ENCODE results near the gene MBP. TPM values are rescaled to one million over a fixed set of nuclear protein-coding genes. Genes with fewer than 3 reads are reported as not detected.
A peak's percentile ranks its signal among the peaks of the same experiment; 100 is the strongest.

Gene MBP
- polyA plus RNA-seq, 1 donor, result 28.8 TPM

GRCh38 chr18:77054606-77055428 lies 77.8 kb downstream of the MBP start:
- peaks cover 40% of the 10 kb centered on the region for H3K4me1 ChIP-seq (ENCODE audit: control insufficient read depth, insufficient read depth, low read length)
- WGBS (ENCODE audit: insufficient coverage, low lambda C conversion rate), result no CpG with 5 or more reads among the region's 15 CpGs
- DNase-seq, result peak; percentile 89 to 96
- no peak overlapping the region for H3K4me3 ChIP-seq (ENCODE audit: low read length)
- peak overlapping the region; percentile 97 for H3K27ac ChIP-seq (ENCODE audit: low read length)
- H3K27me3 ChIP-seq (ENCODE audit: control insufficient read depth, insufficient read depth, low read length), result no peaks in the 10 kb centered on the region
- no peaks in the 10 kb centered on the region for H3K9me3 ChIP-seq (ENCODE audit: control insufficient read depth, low read depth, low read length)
- peaks cover 10% of the 10 kb centered on the region for H3K36me3 ChIP-seq (ENCODE audit: control insufficient read depth, insufficient read depth, low read length)

- peak overlapping the region; percentile 97 for H3K27ac ChIP-seq (ENCODE audit: low read length)
- DNase-seq, result no peak
- H3K4me3 ChIP-seq (ENCODE audit: low read length), result no peak overlapping the region
- H3K4me1 ChIP-seq (ENCODE audit: control insufficient read depth, insufficient read depth, low read length), result peaks cover 40% of the 10 kb centered on the region
- peaks cover 10% of the 10 kb centered on the region for H3K36me3 ChIP-seq (ENCODE audit: control insufficient read depth, insufficient read depth, low read length)
- no peaks in the 10 kb centered on the region for H3K27me3 ChIP-seq (ENCODE audit: control insufficient read depth, insufficient read depth, low read length)
- no peaks in the 10 kb centered on the region for H3K9me3 ChIP-seq (ENCODE audit: control insufficient read depth, low read depth, low read length)
- WGBS (ENCODE audit: insufficient coverage, low lambda C conversion rate), result no CpG with 5 or more reads among the region's 6 CpGs
Observed at GRCh38 chr18:77054288-77054605, 78.3 kb downstream of the MBP start.

GRCh38 chr18:77053616-77054287 lies 78.8 kb downstream of the MBP start:
- Histone ChIP-seq H3K27ac (ENCODE audit: low read length) (peak overlapping the region; percentile 97), H3K36me3 (ENCODE audit: control insufficient read depth, insufficient read depth, low read length) (peaks cover 10% of the 10 kb centered on the region), H3K4me3 (ENCODE audit: low read length) (no peak overlapping the region), H3K27me3 (ENCODE audit: control insufficient read depth, insufficient read depth, low read length) (no peaks in the 10 kb centered on the region), H3K9me3 (ENCODE audit: control insufficient read depth, low read depth, low read length) (no peaks in the 10 kb centered on the region), H3K4me1 (ENCODE audit: control insufficient read depth, insufficient read depth, low read length) (peaks cover 40% of the 10 kb centered on the region)
- DNase-seq, result no peak
- WGBS (ENCODE audit: insufficient coverage, low lambda C conversion rate), result no CpG with 5 or more reads among the region's 18 CpGs

GRCh38 chr18:77052983-77053309 lies 79.6 kb downstream of the MBP start:
- Histone ChIP-seq H3K36me3 (ENCODE audit: control insufficient read depth, insufficient read depth, low read length) (peaks cover 13% of the 10 kb centered on the region), H3K27me3 (ENCODE audit: control insufficient read depth, insufficient read depth, low read length) (no peaks in the 10 kb centered on the region), H3K27ac (ENCODE audit: low read length) (no peak overlapping the region), H3K4me3 (ENCODE audit: low read length) (no peak overlapping the region), H3K4me1 (ENCODE audit: control insufficient read depth, insufficient read depth, low read length) (peaks cover 40% of the 10 kb centered on the region), H3K9me3 (ENCODE audit: control insufficient read depth, low read depth, low read length) (no peaks in the 10 kb centered on the region)
- WGBS (ENCODE audit: insufficient coverage, low lambda C conversion rate), result no CpG with 5 or more reads among the region's 5 CpGs
- no peak for DNase-seq

GRCh38 chr18:77052297-77052982 lies 80.1 kb downstream of the MBP start:
- no CpG with 5 or more reads among the region's 20 CpGs for WGBS (ENCODE audit: insufficient coverage, low lambda C conversion rate)
- no peak overlapping the region for H3K27ac ChIP-seq (ENCODE audit: low read length)
- DNase-seq, result no peak
- H3K9me3 ChIP-seq (ENCODE audit: control insufficient read depth, low read depth, low read length), result no peaks in the 10 kb centered on the region
- H3K36me3 ChIP-seq (ENCODE audit: control insufficient read depth, insufficient read depth, low read length), result peaks cover 14% of the 10 kb centered on the region
- H3K4me1 ChIP-seq (ENCODE audit: control insufficient read depth, insufficient read depth, low read length), result peaks cover 39% of the 10 kb centered on the region
- H3K4me3 ChIP-seq (ENCODE audit: low read length), result no peak overlapping the region
- no peaks in the 10 kb centered on the region for H3K27me3 ChIP-seq (ENCODE audit: control insufficient read depth, insufficient read depth, low read length)

GRCh38 chr18:77051581-77052296 lies 80.8 kb downstream of the MBP start:
- Histone ChIP-seq H3K9me3 (ENCODE audit: control insufficient read depth, low read depth, low read length) (no peaks in the 10 kb centered on the region), H3K4me3 (ENCODE audit: low read length) (no peak overlapping the region), H3K4me1 (ENCODE audit: control insufficient read depth, insufficient read depth, low read length) (peaks cover 32% of the 10 kb centered on the region), H3K27me3 (ENCODE audit: control insufficient read depth, insufficient read depth, low read length) (no peaks in the 10 kb centered on the region), H3K36me3 (ENCODE audit: control insufficient read depth, insufficient read depth, low read length) (peaks cover 20% of the 10 kb centered on the region), H3K27ac (ENCODE audit: low read length) (no peak overlapping the region)
- no peak for DNase-seq
- WGBS (ENCODE audit: insufficient coverage, low lambda C conversion rate), result no CpG with 5 or more reads among the region's 14 CpGs

GRCh38 chr18:77049938-77050337 lies 82.6 kb downstream of the MBP start:
- Histone ChIP-seq H3K4me3 (ENCODE audit: low read length) (no peak overlapping the region), H3K4me1 (ENCODE audit: control insufficient read depth, insufficient read depth, low read length) (peaks cover 14% of the 10 kb centered on the region), H3K9me3 (ENCODE audit: control insufficient read depth, low read depth, low read length) (no peaks in the 10 kb centered on the region), H3K27ac (ENCODE audit: low read length) (no peak overlapping the region), H3K36me3 (ENCODE audit: control insufficient read depth, insufficient read depth, low read length) (peaks cover 30% of the 10 kb centered on the region), H3K27me3 (ENCODE audit: control insufficient read depth, insufficient read depth, low read length) (no peaks in the 10 kb centered on the region)
- DNase-seq, result no peak
- WGBS (ENCODE audit: insufficient coverage, low lambda C conversion rate), result 93% methylated on average over 2 of the region's 4 CpGs

GRCh38 chr18:77047803-77048419 lies 84.7 kb downstream of the MBP start:
- H3K9me3 ChIP-seq (ENCODE audit: control insufficient read depth, low read depth, low read length), result no peaks in the 10 kb centered on the region
- no peak overlapping the region for H3K27ac ChIP-seq (ENCODE audit: low read length)
- DNase-seq, result no peak
- WGBS (ENCODE audit: insufficient coverage, low lambda C conversion rate), result no CpG with 5 or more reads among the region's 8 CpGs
- H3K4me1 ChIP-seq (ENCODE audit: control insufficient read depth, insufficient read depth, low read length), result no peaks in the 10 kb centered on the region
- no peak overlapping the region for H3K4me3 ChIP-seq (ENCODE audit: low read length)
- peaks cover 28% of the 10 kb centered on the region for H3K36me3 ChIP-seq (ENCODE audit: control insufficient read depth, insufficient read depth, low read length)
- H3K27me3 ChIP-seq (ENCODE audit: control insufficient read depth, insufficient read depth, low read length), result no peaks in the 10 kb centered on the region

- Histone ChIP-seq H3K27me3 (ENCODE audit: control insufficient read depth, insufficient read depth, low read length) (no peaks in the 10 kb centered on the region), H3K9me3 (ENCODE audit: control insufficient read depth, low read depth, low read length) (no peaks in the 10 kb centered on the region), H3K4me3 (ENCODE audit: low read length) (no peak overlapping the region), H3K27ac (ENCODE audit: low read length) (no peak overlapping the region), H3K36me3 (ENCODE audit: control insufficient read depth, insufficient read depth, low read length) (peaks cover 30% of the 10 kb centered on the region), H3K4me1 (ENCODE audit: control insufficient read depth, insufficient read depth, low read length) (no peaks in the 10 kb centered on the region)
- no peak for DNase-seq
- WGBS (ENCODE audit: insufficient coverage, low lambda C conversion rate), result 85% methylated on average over 4 of the region's 17 CpGs
Observed at GRCh38 chr18:77046994-77047393, 85.6 kb downstream of the MBP start.

GRCh38 chr18:77046409-77046808 lies 86.2 kb downstream of the MBP start:
- no peak overlapping the region for H3K4me3 ChIP-seq (ENCODE audit: low read length)
- no CpG with 5 or more reads among the region's 9 CpGs for WGBS (ENCODE audit: insufficient coverage, low lambda C conversion rate)
- no peaks in the 10 kb centered on the region for H3K27me3 ChIP-seq (ENCODE audit: control insufficient read depth, insufficient read depth, low read length)
- no peak overlapping the region for H3K27ac ChIP-seq (ENCODE audit: low read length)
- H3K9me3 ChIP-seq (ENCODE audit: control insufficient read depth, low read depth, low read length), result no peaks in the 10 kb centered on the region
- peaks cover 30% of the 10 kb centered on the region for H3K36me3 ChIP-seq (ENCODE audit: control insufficient read depth, insufficient read depth, low read length)
- no peak for DNase-seq
- H3K4me1 ChIP-seq (ENCODE audit: control insufficient read depth, insufficient read depth, low read length), result no peaks in the 10 kb centered on the region

Measured in large intestine (tissue), 3 donors.